Mucosa of rectum (tissue), 2 donors: ENCODE data around the gene SSBP4.
A peak's percentile ranks its signal among the peaks of the same experiment; 100 is the strongest.

Source experiments
- H3K27ac ChIP-seq, 2 donors: one replicate each; pipeline ENCODE4 v1.7.0; 2013; ENCODE audit warnings: inconsistent platforms in 2 of 2, low read depth in 2 of 2, low read length in 2 of 2
- H3K27me3 ChIP-seq, 2 donors: one replicate each; pipeline ENCODE4 v1.7.0; 2013; ENCODE audit warnings: low read length in 2 of 2; ENCODE audit not compliant: control insufficient read depth in 2 of 2, insufficient read depth in 2 of 2
- H3K36me3 ChIP-seq, 2 donors: one replicate each; pipeline ENCODE4 v1.7.0; 2013; ENCODE audit warnings: low read length in 2 of 2; ENCODE audit not compliant: control insufficient read depth in 2 of 2, insufficient read depth in 2 of 2
- H3K4me1 ChIP-seq, 2 donors: one replicate each; pipeline ENCODE4 v1.7.0; 2013; ENCODE audit warnings: low read length in 2 of 2, mild to moderate bottlenecking in 1 of 2; ENCODE audit not compliant: control insufficient read depth in 2 of 2, insufficient read depth in 2 of 2
- H3K4me3 ChIP-seq, 2 donors: one replicate each; pipeline ENCODE4 v1.7.0; 2013; ENCODE audit warnings: low read length in 2 of 2
- H3K9ac ChIP-seq, 2 donors: one replicate each; pipeline ENCODE4 v1.7.0; 2013; ENCODE audit warnings: low read length in 2 of 2, low read depth in 1 of 2, mild to moderate bottlenecking in 1 of 2
- H3K9me3 ChIP-seq, 2 donors: one replicate each; pipeline ENCODE4 v1.7.0; 2013; ENCODE audit warnings: low read length in 2 of 2; ENCODE audit not compliant: control insufficient read depth in 2 of 2
- donor health status: healthy.
- donor health status: Normal muscosa, but diverticular disease.

Gene SSBP4

DNA sequence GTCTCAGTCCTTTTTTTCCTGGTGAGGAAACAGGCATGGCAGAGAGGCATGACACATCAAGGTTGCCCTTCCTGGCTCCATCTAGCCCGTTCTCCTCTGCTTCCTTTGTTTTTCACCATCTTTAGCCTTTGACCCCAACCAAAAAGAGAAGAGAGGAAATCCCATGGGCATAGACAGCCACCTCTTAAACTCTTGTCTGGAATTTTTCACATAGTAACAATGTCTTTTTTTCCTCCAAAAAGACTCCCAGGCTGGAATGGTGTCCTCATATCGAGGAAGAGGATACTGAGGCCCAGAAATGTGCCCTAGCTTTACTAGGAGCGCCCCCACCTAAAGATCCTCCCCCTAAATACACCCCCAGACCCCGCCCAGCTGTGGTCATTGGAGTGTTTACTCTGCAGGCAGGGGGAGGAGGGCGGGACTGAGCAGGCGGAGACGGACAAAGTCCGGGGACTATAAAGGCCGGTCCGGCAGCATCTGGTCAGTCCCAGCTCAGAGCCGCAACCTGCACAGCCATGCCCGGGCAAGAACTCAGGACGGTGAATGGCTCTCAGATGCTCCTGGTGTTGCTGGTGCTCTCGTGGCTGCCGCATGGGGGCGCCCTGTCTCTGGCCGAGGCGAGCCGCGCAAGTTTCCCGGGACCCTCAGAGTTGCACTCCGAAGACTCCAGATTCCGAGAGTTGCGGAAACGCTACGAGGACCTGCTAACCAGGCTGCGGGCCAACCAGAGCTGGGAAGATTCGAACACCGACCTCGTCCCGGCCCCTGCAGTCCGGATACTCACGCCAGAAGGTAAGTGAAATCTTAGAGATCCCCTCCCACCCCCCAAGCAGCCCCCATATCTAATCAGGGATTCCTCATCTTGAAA is 33.3 kb upstream of the SSBP4 start, which contains the start of gene GDF15:
Gene GDF15 (plus strand): TSS at position 484 of the 868 bp plus-strand sequence. CDS start 32 bp downstream, at position 516.
- no peaks in the 10 kb centered on the region for H3K27me3 ChIP-seq
- H3K9me3 ChIP-seq = no peaks in the 10 kb centered on the region
- H3K9ac ChIP-seq = peak within 1 kb of the TSS; percentile 71 to 86
- peaks cover 15 to 20% of the 10 kb centered on the region in 2 donors for H3K4me1 ChIP-seq
- peak within 1 kb of the TSS; percentile 69 to 79 for H3K4me3 ChIP-seq
- H3K27ac ChIP-seq = peak within 1 kb of the TSS; percentile 71 to 94
- H3K36me3 ChIP-seq = peaks cover 5 to 6% of the 10 kb centered on the region in 2 donors

DNA sequence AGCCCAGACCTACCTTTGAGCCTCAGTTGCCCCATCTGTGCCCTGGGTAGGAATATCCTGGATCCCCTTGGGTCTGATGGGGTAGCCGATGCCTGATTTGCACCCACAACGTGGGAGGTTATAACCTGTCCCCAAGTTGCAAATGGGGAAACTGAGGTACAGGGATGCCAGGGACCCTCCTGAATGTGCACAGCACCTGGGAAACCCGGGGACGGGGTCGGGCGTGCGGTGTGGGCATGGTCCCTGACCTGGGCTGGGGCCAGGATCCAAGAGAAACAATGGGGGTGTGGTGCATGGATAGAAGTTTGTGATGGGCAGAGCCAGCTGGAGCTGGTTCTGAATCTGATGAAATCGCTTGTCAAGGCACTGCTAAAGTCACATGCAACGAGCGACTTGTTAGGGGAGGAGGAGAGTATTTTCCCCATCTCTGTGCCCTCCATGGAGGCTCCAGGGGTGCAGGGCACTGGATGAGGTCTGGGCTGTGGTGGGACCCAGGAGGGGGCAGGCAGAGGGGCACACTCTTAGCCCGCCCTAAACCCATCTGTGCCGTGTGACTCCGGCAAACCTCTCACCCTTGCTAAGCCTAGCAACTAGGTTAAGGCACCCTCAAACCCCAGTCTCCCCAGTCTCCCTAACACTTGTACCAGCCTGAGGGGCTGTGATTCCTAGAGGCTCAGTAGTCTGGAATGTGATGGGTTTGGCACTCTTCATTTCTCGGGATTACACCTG is 32.5 kb upstream of the SSBP4 start:
- peaks cover 15 to 19% of the 10 kb centered on the region in 2 donors for H3K4me1 ChIP-seq
- no peaks in the 10 kb centered on the region for H3K27me3 ChIP-seq
- peak overlapping the region; percentile 71 to 94 for H3K27ac ChIP-seq
- H3K9ac ChIP-seq = peak overlapping the region; percentile 71 to 86
- H3K9me3 ChIP-seq = no peaks in the 10 kb centered on the region
- peak overlapping the region; percentile 69 to 79 for H3K4me3 ChIP-seq
- peaks cover 5 to 6% of the 10 kb centered on the region in 2 donors for H3K36me3 ChIP-seq

DNA sequence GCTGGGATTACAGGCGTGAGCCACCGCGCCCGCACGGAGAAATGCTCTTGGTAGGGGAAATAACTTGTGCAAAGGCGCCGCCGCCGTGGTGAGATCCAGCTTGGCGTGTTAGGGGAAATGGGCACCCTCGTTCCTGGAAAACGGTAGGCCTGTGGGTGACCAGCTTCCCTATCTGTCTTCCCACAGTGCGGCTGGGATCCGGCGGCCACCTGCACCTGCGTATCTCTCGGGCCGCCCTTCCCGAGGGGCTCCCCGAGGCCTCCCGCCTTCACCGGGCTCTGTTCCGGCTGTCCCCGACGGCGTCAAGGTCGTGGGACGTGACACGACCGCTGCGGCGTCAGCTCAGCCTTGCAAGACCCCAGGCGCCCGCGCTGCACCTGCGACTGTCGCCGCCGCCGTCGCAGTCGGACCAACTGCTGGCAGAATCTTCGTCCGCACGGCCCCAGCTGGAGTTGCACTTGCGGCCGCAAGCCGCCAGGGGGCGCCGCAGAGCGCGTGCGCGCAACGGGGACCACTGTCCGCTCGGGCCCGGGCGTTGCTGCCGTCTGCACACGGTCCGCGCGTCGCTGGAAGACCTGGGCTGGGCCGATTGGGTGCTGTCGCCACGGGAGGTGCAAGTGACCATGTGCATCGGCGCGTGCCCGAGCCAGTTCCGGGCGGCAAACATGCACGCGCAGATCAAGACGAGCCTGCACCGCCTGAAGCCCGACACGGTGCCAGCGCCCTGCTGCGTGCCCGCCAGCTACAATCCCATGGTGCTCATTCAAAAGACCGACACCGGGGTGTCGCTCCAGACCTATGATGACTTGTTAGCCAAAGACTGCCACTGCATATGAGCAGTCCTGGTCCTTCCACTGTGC is 30.9 kb upstream of the SSBP4 start:
- Histone ChIP-seq H3K27me3 (no peaks in the 10 kb centered on the region), H3K36me3 (peaks cover 5 to 6% of the 10 kb centered on the region in 2 donors), H3K4me1 (peaks cover 15 to 19% of the 10 kb centered on the region in 2 donors), H3K9me3 (no peaks in the 10 kb centered on the region), H3K9ac (peak overlapping the region; percentile 56 to 86), H3K4me3 (peak overlapping the region; percentile 56 to 79), H3K27ac (peak overlapping the region; percentile 67 to 94)

DNA sequence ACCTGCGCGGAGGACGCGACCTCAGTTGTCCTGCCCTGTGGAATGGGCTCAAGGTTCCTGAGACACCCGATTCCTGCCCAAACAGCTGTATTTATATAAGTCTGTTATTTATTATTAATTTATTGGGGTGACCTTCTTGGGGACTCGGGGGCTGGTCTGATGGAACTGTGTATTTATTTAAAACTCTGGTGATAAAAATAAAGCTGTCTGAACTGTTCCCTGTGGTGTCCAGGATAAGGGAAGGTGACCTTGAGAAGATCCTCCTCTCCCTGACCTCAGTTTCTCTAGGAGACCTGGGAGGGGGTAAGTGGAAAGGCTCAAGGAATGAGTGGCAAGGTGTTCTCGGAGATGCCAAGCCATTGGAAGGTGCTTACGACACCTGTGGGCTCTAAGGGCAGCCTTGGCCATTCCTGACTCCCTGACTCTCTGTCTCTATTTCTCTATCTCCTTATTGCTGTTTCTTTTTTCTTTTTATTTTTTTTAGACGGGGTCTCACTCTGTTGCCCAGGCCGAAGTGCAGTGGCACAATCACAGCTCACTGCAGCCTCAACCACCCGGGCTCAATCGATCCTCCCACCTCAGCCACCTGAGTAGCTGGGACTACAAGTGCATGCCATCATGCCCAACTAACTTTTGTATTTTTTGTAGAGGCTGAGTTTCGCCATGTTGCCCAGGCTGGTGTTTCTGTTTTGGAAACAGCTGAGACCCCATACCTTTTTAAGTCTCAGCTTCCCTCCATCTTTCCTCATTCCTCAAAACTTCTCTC is 30.1 kb upstream of the SSBP4 start:
- Histone ChIP-seq H3K4me1 (peaks cover 15 to 19% of the 10 kb centered on the region in 2 donors), H3K36me3 (peaks cover 5 to 6% of the 10 kb centered on the region in 2 donors), H3K27ac (peak overlapping the region; percentile 67 to 94), H3K27me3 (no peaks in the 10 kb centered on the region), H3K9ac (peak overlapping the region; percentile 32 to 86), H3K9me3 (no peaks in the 10 kb centered on the region), H3K4me3 (peak overlapping the region; percentile 50 to 52)

DNA sequence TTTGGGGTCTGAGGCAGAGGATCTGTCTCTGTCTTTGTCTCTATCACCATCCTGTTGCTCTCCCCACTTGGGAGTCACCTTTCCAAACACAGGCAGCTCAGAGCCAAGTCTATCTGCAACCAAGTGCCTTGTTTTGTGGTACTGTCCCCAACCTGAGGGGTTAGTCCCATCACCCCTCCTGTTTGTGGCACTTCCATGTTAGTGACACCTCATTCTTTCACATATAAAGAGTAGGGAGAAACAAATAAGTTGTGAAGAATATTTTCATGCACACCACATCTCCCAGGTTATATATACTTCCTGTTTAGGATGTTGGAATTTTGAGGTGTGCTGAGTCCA is 29.5 kb upstream of the SSBP4 start:
- H3K9me3 ChIP-seq = no peaks in the 10 kb centered on the region
- H3K27me3 ChIP-seq = no peaks in the 10 kb centered on the region
- H3K4me3 ChIP-seq = no peak overlapping the region
- H3K27ac ChIP-seq = no peak overlapping the region
- H3K9ac ChIP-seq = no peak overlapping the region
- peaks cover 15 to 19% of the 10 kb centered on the region in 2 donors for H3K4me1 ChIP-seq
- peaks cover 5 to 6% of the 10 kb centered on the region in 2 donors for H3K36me3 ChIP-seq

DNA sequence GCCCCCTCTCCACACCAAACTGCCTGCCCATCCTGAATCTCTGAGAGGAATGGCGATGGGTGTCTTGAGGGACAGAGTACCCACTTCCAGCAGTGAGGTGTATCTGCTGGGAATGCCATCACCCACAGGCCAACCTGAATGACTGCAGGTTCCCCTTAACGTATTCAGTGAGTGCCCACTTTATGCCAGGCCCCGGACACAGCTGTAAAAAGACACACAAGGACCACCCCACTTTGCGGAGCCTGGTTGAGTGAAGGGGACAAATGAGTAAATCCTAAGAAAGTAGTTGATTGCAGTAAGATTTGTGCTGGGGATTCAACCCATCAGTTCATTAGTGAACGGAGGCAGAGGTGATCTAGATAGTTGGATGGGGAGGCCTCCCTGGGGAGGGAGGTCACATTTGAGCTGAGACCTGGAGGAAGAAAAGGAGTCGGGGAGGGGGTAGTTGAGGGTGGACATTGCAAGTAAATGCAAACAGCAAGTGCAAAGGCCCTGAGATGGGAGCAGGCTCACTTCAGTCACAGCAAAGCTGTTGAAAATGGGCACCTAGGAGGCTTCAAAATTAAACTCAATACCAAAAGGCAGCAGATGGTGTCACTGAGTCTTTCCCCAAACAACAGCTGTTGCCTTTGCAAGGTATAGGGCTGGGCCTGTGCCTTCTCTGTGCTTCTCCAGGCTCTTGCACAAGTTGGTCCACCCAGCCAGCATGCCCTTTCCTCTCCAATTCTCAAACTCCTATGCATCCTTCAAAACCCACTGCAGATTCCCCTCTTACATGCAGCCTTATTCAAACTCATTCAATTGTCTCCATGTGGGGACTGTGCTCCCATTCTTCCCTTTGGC is 28.9 kb upstream of the SSBP4 start:
- H3K4me1 ChIP-seq = peaks cover 15 to 18% of the 10 kb centered on the region in 2 donors
- no peak overlapping the region for H3K27ac ChIP-seq
- peaks cover 5 to 6% of the 10 kb centered on the region in 2 donors for H3K36me3 ChIP-seq
- H3K9ac ChIP-seq = no peak overlapping the region
- H3K27me3 ChIP-seq = no peaks in the 10 kb centered on the region
- no peak overlapping the region for H3K4me3 ChIP-seq
- H3K9me3 ChIP-seq = no peaks in the 10 kb centered on the region

DNA sequence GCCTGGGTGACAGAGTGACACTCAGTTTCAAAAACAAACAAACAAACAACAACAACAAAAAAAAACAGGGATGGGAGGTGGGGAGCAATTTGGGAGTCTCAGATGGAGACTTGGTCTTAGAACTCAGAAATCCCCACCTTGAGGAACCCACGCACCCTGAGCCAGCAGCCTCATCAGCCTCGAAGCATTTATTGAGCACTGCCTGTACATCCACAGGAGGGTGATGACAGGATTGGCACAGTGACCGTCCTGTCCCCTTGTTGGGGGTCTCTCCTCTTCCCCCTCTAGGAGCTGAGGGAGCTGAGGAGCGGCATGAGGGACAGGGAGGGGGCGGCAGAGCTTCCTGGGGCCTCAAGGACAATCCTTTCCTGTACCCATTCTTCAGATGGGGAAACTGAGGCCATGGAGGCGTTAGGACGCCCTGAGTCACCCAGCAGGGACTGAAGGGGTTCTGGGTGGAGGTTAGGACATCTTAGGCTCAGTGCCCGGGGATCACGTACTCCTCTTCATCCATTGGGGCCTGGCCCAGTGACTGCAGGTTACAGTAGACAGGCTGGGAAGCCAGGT is 27.6 kb upstream of the SSBP4 start:
- Histone ChIP-seq H3K4me3 (no peak overlapping the region), H3K36me3 (peaks cover 5 to 6% of the 10 kb centered on the region in 2 donors), H3K9me3 (no peaks in the 10 kb centered on the region), H3K9ac (no peak overlapping the region), H3K27me3 (peaks cover 1 to 2% of the 10 kb centered on the region in 2 donors), H3K27ac (no peak overlapping the region), H3K4me1 (peaks cover 9 to 15% of the 10 kb centered on the region in 2 donors)

DNA sequence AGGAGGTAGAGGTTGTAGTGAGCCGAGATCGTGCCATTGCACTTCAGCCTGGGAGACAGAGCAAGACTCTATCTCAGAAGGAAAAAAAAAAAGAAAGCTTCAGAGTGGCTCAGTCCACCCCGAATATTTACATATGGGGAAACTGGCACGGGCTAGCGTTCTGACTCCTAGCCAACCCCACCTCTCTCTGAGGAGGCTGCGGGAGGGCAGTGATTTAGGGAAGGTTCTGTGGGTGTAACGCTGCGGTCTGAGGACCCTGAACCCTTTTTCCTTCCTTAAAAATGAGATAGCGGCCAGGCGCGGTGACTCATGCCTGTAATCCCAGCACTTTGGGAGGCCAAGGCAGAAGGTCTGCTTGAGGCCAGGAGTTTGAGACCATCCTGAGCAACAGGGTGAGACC is 26.8 kb upstream of the SSBP4 start:
- Histone ChIP-seq H3K9ac (peak overlapping the region in 1 of 2 donors; percentile 19), H3K27me3 (peaks cover 4% of the 10 kb centered on the region in 2 donors), H3K4me3 (no peak overlapping the region), H3K36me3 (peaks cover 5 to 6% of the 10 kb centered on the region in 2 donors), H3K27ac (peak overlapping the region in 1 of 2 donors; percentile 0), H3K4me1 (peaks cover 9 to 15% of the 10 kb centered on the region in 2 donors), H3K9me3 (no peaks in the 10 kb centered on the region)
